Heart left ventricle (tissue), 16 donors: Measurements from ENCODE around the gene SMIM1. TPM values are rescaled to one million over a fixed set of nuclear protein-coding genes. Genes with fewer than 3 reads are reported as not detected.

Experiments used
- ATAC-seq, 4 donors: fragments of 200-7000 bp; cut with Tn5 transposase; one replicate each; pipeline ENCODE4 v1.9.1; 2020 to 2022; ENCODE audit warnings: moderate library complexity in 4 of 4, mild to moderate bottlenecking in 3 of 4, moderate number of reproducible peaks in 1 of 4
- DNase-seq, 5 donors: peaks; one replicate each; pipeline ENCODE4 v3.0.0-alpha.2; 2020
- H3K27ac ChIP-seq, 12 donors: fragments of 200-600 bp; sonication (generic) in 4 of 12; one replicate each; pipeline versions ENCODE4 v1.5.0 to v1.8.0; 2016 to 2022; ENCODE audit warnings: mild to moderate bottlenecking in 2 of 12
- H3K27me3 ChIP-seq, 9 donors: fragments of 200-600 bp; sonication (generic) in 2 of 9; one replicate each; pipeline versions ENCODE4 v1.5.1 to v1.8.0; 2016 to 2022; ENCODE audit warnings: mild to moderate bottlenecking in 3 of 9
- H3K36me3 ChIP-seq, 9 donors: fragments of 200-600 bp; sonication (generic) in 2 of 9; one replicate each; pipeline versions ENCODE4 v1.5.0 to v1.8.0; 2018 to 2022; ENCODE audit warnings: mild to moderate bottlenecking in 2 of 9
- H3K4me1 ChIP-seq, 12 donors: fragments of 200-600 bp; sonication (generic) in 4 of 12; one replicate each; pipeline versions ENCODE4 v1.5.0 to v1.8.0; 2016 to 2022; ENCODE audit warnings: mild to moderate bottlenecking in 3 of 12
- H3K4me3 ChIP-seq, 12 donors: fragments of 200-600 bp; sonication (generic) in 4 of 12; one replicate each; pipeline versions ENCODE4 v1.5.0 to v1.8.0; 2017 to 2022; ENCODE audit warnings: mild to moderate bottlenecking in 9 of 12, moderate library complexity in 4 of 12
- H3K9me3 ChIP-seq, 12 donors: fragments of 200-600 bp; sonication (generic) in 4 of 12; one replicate each; pipeline versions ENCODE4 v1.5.0 to v1.8.0; 2016 to 2022; ENCODE audit warnings: mild to moderate bottlenecking in 1 of 12
- CTCF ChIP-seq, 12 donors: fragments of 200-600 bp; sonication (generic) in 4 of 12; IDR thresholded peaks; one replicate each; pipeline versions ENCODE4 v1.5.0 to v1.8.0; 2018 to 2022; ENCODE audit warnings: antibody characterized with exemption in 12 of 12, mild to moderate bottlenecking in 5 of 12
- POLR2A ChIP-seq, 2 donors: fragments of 450-650 bp; IDR thresholded peaks; one replicate each; pipeline ENCODE4 v1.6.1; 2017; ENCODE audit warnings: antibody characterized with exemption in 2 of 2, mild to moderate bottlenecking in 2 of 2, moderate library complexity in 2 of 2
- WGBS, 4 donors: extraction: QIAGEN DNeasy Blood & Tissue Kit in 2 of 4; methylation state at CpG; one replicate each; pipeline versions ENCODE4 v1.1.5 to v1.1.7; 2013 to 2018; 5-methylcytosine and 5-hydroxymethylcytosine counted together
- intact Hi-C, 10 donors: fragments of 100-400 bp; cut with DNase I; formaldehyde crosslinking; loops; one replicate each; pipeline versions ENCODE4 v1.11.1 to v1.14.2; 2022
- polyA plus RNA-seq, 2 donors: library from polyadenylated mRNA; stranded (reverse); fragments of 200-250 nt; gene quantifications; one replicate each; pipeline ENCODE4 v1.2.3, GENCODE V29; 2013
- total RNA-seq, 9 donors: library from RNA; depleted of rRNA in 2 of 9; stranded (reverse); fragments of >200 nt in 2 of 9; fragmentation: NEBNext Ultra II Directional in 3 of 9; extraction: Animal tissue kit (Norgen Biotek cat#: 25700) in 3 of 9; gene quantifications; one replicate each; pipeline versions ENCODE4 v1.1.0 to v1.2.4, GENCODE V29; 2016 to 2023
- donor health status: ischemic (EF 13 %, LVEDD 7.1; RV severe dilation, severe dysfunction).
- donor health status: healthy with polysubstance abuse.
- donor health status: DM: no; HTN: yes; CAD: no.
- donor health status: DM: no; HTN: no; CAD: no.
- donor health status: ischemic (EF 25% LVEDD 6.9; RV normal size, moderate dysfunction).
- donor health status: ischemic (EF 25% LVEDD 5.7; RV mildly dilated, moderate dysfunction).
- donor health status: healthy.
- donor health status: DM: yes; HTN: yes; CAD: no.
- donor health status: ischemic (EF 35%, LVEDD 5.7; RV mildly dilated, moderate dysfunction).
- donor health status: nonischemic (EF 11% LVEDD 7.7; RV severe dilation, severe dysfunction).
- donor health status: DM: yes; HTN: yes; CAD: no.
- donor health status: PGD.
- donor health status: ischemic (EF 29% LVEDD 5.4; RV normal size, mild dysfunction).
- donor health status: nonischemic (EF 23%, LVEDD 6.1; RV moderate dilation, normal function).

The SMIM1 gene
- total and polyA plus RNA-seq, 11 donors, result 3.8 to 51.2 (median 11.7) TPM

GRCh38 chr1:3773572-3774275 is 1.2 kb downstream of the SMIM1 start:
- peaks cover 0 to 6% (median 0%) of the 10 kb centered on the region in 9 donors for H3K27me3 ChIP-seq
- H3K4me3 ChIP-seq, result peak overlapping the region in 1 of 12 donors; percentile 65
- ATAC-seq (no peak), DNase-seq (no peak)
- intact Hi-C loops, result no loop called here
- no peaks in the 10 kb centered on the region for H3K9me3 ChIP-seq
- H3K4me1 ChIP-seq, result peaks cover 0 to 58% (median 31%) of the 10 kb centered on the region in 12 donors
- 74 to 83% (median 78%) methylated on average over 5 to 16 of the region's 16 CpGs for WGBS, 4 donors
- TF ChIP-seq POLR2A (IDR thresholded peaks at IDR 0.05) (no peak), CTCF (IDR thresholded peaks at IDR 0.05) (no peak)
- H3K36me3 ChIP-seq, result peaks cover 0 to 8% (median 0%) of the 10 kb centered on the region in 9 donors
- H3K27ac ChIP-seq, result peak overlapping the region in 5 of 12 donors; percentile 60 to 90 (median 76)

- DNase-seq (no peak), ATAC-seq (no peak)
- WGBS, 4 donors, result 61 to 76% (median 67%) methylated on average over 8 to 19 of the region's 19 CpGs
- H3K36me3 ChIP-seq, result peaks cover 0 to 13% (median 6%) of the 10 kb centered on the region in 9 donors
- no peaks in the 10 kb centered on the region for H3K9me3 ChIP-seq
- H3K27me3 ChIP-seq, result peaks cover 0 to 6% (median 0%) of the 10 kb centered on the region in 9 donors
- H3K4me1 ChIP-seq, result peaks cover 0 to 60% (median 31%) of the 10 kb centered on the region in 12 donors
- H3K4me3 ChIP-seq, result no peak overlapping the region
- TF ChIP-seq POLR2A (IDR thresholded peaks at IDR 0.05) (no peak), CTCF (IDR thresholded peaks at IDR 0.05) (no peak)
- H3K27ac ChIP-seq, result peak overlapping the region in 3 of 12 donors; percentile 18 to 90 (median 76)
- intact Hi-C loops, result no loop called here
Observed at GRCh38 chr1:3774276-3774945, 1.9 kb downstream of the SMIM1 start.

- ATAC-seq (peak in 1 of 4 donors; percentile 2), DNase-seq (no peak)
- peak overlapping the region in 3 of 12 donors; percentile 5 to 22 (median 18) for H3K27ac ChIP-seq
- no peak overlapping the region for H3K4me3 ChIP-seq
- peaks cover 0 to 19% (median 12%) of the 10 kb centered on the region in 9 donors for H3K36me3 ChIP-seq
- TF ChIP-seq CTCF (IDR thresholded peaks at IDR 0.05) (no peak), POLR2A (IDR thresholded peaks at IDR 0.05) (no peak)
- no peaks in the 10 kb centered on the region for H3K9me3 ChIP-seq
- intact Hi-C loops, result no loop called here
- H3K27me3 ChIP-seq, result peaks cover 0 to 6% (median 0%) of the 10 kb centered on the region in 9 donors
- 34 to 49% (median 37%) methylated on average over 11 to 17 of the region's 17 CpGs for WGBS, 4 donors
- peaks cover 0 to 60% (median 31%) of the 10 kb centered on the region in 12 donors for H3K4me1 ChIP-seq
Observed at GRCh38 chr1:3774946-3775489, 2.5 kb downstream of the SMIM1 start.
